ENCODE results near the gene LMNB1.

The LMNB1 gene

DNA sequence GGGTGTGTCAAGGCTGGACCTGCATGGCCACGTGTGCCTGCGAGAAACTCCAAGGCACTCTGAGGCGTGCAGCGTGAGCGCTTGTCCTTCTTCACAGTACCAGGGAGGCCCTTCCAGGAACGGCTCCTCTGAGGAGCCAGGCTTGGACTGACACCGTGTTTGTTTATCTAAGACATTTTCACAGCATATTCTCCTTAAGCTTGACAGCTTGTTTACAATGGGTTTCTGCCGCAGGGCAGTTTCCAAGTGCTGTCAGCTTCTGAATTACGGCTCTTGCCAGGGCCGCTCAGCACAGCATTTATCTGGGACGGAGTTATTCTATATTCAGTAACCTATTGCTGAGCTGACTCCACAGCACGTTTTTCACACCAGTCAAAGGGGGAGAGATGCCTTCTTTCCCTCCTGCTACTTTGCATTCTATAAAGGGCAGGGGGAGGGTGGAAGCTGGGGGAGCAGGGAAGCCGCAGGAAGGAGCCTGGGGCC is 98.4 kb downstream of the LMNB1 start:
- Histone ChIP-seq H2AFZ (ENCODE audit: low read length) (no peak overlapping the region), H3K18ac (ENCODE audit: low read length) (peak overlapping the region; percentile 53), H2BK5ac (ENCODE audit: low read length) (peak overlapping the region; percentile 91), H2BK15ac (ENCODE audit: low read length) (no peak overlapping the region), H4K91ac (ENCODE audit: low read depth, low read length, poor library complexity) (no peak overlapping the region), H3K9ac (ENCODE audit: low read depth, low read length, poor library complexity) (no peak overlapping the region), H3K36me3 (replicated peaks in 1 of 2; ENCODE audit: control insufficient read depth in 2 of 2, insufficient read depth in 2 of 2, low read length in 2 of 2) (no peaks in the 10 kb centered on the region), H3K14ac (ENCODE audit: low read length) (no peak overlapping the region), H3K23ac (ENCODE audit: low read depth, low read length, poor library complexity) (no peak overlapping the region), H2BK12ac (ENCODE audit: low read length) (no peak overlapping the region), H2AK5ac (ENCODE audit: low read depth, low read length) (peak overlapping the region; percentile 14), H3K27ac (replicated peaks; ENCODE audit: low read length) (no peak overlapping the region), H3K4me3 (ENCODE audit: low read length in 2 of 2) (no peak overlapping the region), H4K8ac (ENCODE audit: low read depth, low read length) (no peak overlapping the region), H3K9me3 (replicated peaks in 1 of 2; ENCODE audit: control insufficient read depth in 2 of 2, insufficient read depth in 1 of 2, low read depth in 1 of 2, low read length in 2 of 2) (no peaks in the 10 kb centered on the region), H2BK120ac (ENCODE audit: low read depth, low read length) (no peak overlapping the region), H3K4ac (ENCODE audit: low read length) (no peak overlapping the region), H3K27me3 (ENCODE audit: control insufficient read depth in 3 of 3, insufficient read depth in 3 of 3, low read depth in 1 of 3, low read length in 3 of 3) (peaks cover 0 to 1% (median 0%) of the 10 kb centered on the region in 3 experiments), H3K4me2 (ENCODE audit: insufficient read depth, low read length, poor library complexity, severe bottlenecking) (no peak overlapping the region), H3K4me1 (ENCODE audit: control insufficient read depth in 2 of 2, insufficient read depth in 1 of 2, low read depth in 1 of 2, low read length in 2 of 2) (peaks cover 7 to 12% of the 10 kb centered on the region in 2 donors), H3K79me1 (ENCODE audit: low read depth, low read length) (no peaks in the 10 kb centered on the region)
- WGBS, 2 donors (ENCODE audit: extremely low coverage in 2 of 2, insufficient read length in 2 of 2, insufficient replicate concordance in 1 of 2) = no CpG with 5 or more reads among the region's 13 CpGs
- no peak for DNase-seq (ENCODE audit: low spot score)

DNA sequence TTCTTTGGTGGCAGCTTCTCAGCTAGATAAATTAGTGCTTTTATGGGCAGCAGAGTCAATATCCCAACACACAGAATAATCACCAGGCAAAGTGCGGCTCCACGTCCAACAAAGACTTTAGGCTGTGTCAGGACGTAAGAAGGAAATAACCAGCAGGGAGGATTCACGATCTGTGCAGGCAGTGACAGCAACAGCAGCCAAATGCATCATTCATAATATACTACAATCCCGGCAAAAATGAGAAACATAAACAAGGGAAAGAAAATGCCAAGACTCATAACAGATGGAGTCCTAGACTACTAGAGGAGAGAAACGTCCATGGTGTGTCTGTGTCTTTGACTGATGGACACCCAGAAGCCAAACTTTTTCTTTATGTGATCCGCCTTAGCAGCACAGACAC is 100.7 kb downstream of the LMNB1 start:
- H3K18ac ChIP-seq (ENCODE audit: low read length) = no peak overlapping the region
- H3K27me3 ChIP-seq (ENCODE audit: control insufficient read depth in 3 of 3, insufficient read depth in 3 of 3, low read depth in 1 of 3, low read length in 3 of 3) = peaks cover 0 to 1% (median 0%) of the 10 kb centered on the region in 3 experiments
- no peak overlapping the region for H4K8ac ChIP-seq (ENCODE audit: low read depth, low read length)
- no peak overlapping the region for H2BK15ac ChIP-seq (ENCODE audit: low read length)
- no CpG with 5 or more reads among the region's 7 CpGs for WGBS, 2 donors (ENCODE audit: extremely low coverage in 2 of 2, insufficient read length in 2 of 2, insufficient replicate concordance in 1 of 2)
- H3K36me3 ChIP-seq (replicated peaks in 1 of 2; ENCODE audit: control insufficient read depth in 2 of 2, insufficient read depth in 2 of 2, low read length in 2 of 2) = no peaks in the 10 kb centered on the region
- H3K4ac ChIP-seq (ENCODE audit: low read length) = no peak overlapping the region
- H3K4me3 ChIP-seq (ENCODE audit: low read length in 2 of 2) = no peak overlapping the region
- no peaks in the 10 kb centered on the region for H3K9me3 ChIP-seq (replicated peaks in 1 of 2; ENCODE audit: control insufficient read depth in 2 of 2, insufficient read depth in 1 of 2, low read depth in 1 of 2, low read length in 2 of 2)
- no peak overlapping the region for H3K9ac ChIP-seq (ENCODE audit: low read depth, low read length, poor library complexity)
- no peak overlapping the region for H3K14ac ChIP-seq (ENCODE audit: low read length)
- H4K91ac ChIP-seq (ENCODE audit: low read depth, low read length, poor library complexity) = no peak overlapping the region
- peaks cover 5 to 8% of the 10 kb centered on the region in 2 donors for H3K4me1 ChIP-seq (ENCODE audit: control insufficient read depth in 2 of 2, insufficient read depth in 1 of 2, low read depth in 1 of 2, low read length in 2 of 2)
- H2AFZ ChIP-seq (ENCODE audit: low read length) = no peak overlapping the region
- no peak overlapping the region for H3K27ac ChIP-seq (replicated peaks; ENCODE audit: low read length)
- H2BK12ac ChIP-seq (ENCODE audit: low read length) = no peak overlapping the region
- H3K23ac ChIP-seq (ENCODE audit: low read depth, low read length, poor library complexity) = no peak overlapping the region
- H3K4me2 ChIP-seq (ENCODE audit: insufficient read depth, low read length, poor library complexity, severe bottlenecking) = no peak overlapping the region
- H3K79me1 ChIP-seq (ENCODE audit: low read depth, low read length) = no peaks in the 10 kb centered on the region
- DNase-seq (ENCODE audit: low spot score) = no peak
- no peak overlapping the region for H2BK5ac ChIP-seq (ENCODE audit: low read length)
- H2BK120ac ChIP-seq (ENCODE audit: low read depth, low read length) = no peak overlapping the region
- no peak overlapping the region for H2AK5ac ChIP-seq (ENCODE audit: low read depth, low read length)

DNA sequence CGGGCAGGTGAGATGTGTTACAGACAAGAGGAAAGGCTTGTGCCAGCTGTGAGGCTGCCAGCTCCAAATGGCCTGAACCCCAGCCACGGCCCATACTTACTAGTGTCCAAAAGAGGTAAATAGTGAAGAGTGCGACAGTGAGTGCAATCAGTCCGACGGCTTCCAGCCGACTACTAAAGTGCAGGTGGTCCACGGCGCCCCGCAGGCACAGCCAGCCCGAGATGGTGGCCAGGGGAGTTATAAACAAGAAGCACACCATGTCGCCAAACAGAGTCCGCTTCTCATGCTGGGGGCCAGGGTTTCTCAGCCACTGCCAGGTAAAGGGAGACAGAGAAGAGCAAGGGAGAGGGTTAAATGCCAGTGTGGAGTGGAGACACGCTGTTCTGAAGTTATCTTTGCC is 101.1 kb downstream of the LMNB1 start:
- DNase-seq (ENCODE audit: low spot score) = no peak

DNA sequence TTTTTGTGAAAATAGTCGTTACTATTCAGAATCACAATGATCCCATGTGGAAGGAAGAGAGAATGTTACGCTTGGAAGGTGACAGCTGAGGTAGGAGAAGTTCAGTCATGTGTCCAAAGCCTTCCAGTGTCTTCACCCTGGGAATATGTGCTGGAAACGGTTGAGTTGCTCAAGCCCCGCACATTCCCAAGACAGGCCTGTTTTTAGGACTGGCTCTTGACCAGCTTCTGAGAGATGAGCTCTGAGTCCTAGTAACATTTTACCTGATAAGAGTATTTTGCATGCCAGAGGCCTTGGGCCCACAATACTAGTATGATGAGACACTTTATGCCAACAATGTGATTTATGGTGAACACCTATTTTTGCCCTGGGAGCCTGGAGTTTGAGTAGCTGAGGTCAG is 101.7 kb downstream of the LMNB1 start:
- DNase-seq (ENCODE audit: low spot score) = no peak
- no peak overlapping the region for H2BK12ac ChIP-seq (ENCODE audit: low read length)
- H3K27me3 ChIP-seq (ENCODE audit: control insufficient read depth in 3 of 3, insufficient read depth in 3 of 3, low read depth in 1 of 3, low read length in 3 of 3) = peaks cover 0 to 1% (median 0%) of the 10 kb centered on the region in 3 experiments
- no peak overlapping the region for H2AFZ ChIP-seq (ENCODE audit: low read length)
- no peak overlapping the region for H3K18ac ChIP-seq (ENCODE audit: low read length)
- no peak overlapping the region for H3K27ac ChIP-seq (replicated peaks; ENCODE audit: low read length)
- H3K4me3 ChIP-seq (ENCODE audit: low read length in 2 of 2) = no peak overlapping the region
- no peak overlapping the region for H3K4ac ChIP-seq (ENCODE audit: low read length)
- no peak overlapping the region for H4K91ac ChIP-seq (ENCODE audit: low read depth, low read length, poor library complexity)
- H3K9ac ChIP-seq (ENCODE audit: low read depth, low read length, poor library complexity) = no peak overlapping the region
- H2AK5ac ChIP-seq (ENCODE audit: low read depth, low read length) = no peak overlapping the region
- no peak overlapping the region for H2BK5ac ChIP-seq (ENCODE audit: low read length)
- H4K8ac ChIP-seq (ENCODE audit: low read depth, low read length) = no peak overlapping the region
- H2BK120ac ChIP-seq (ENCODE audit: low read depth, low read length) = no peak overlapping the region
- H3K36me3 ChIP-seq (replicated peaks in 1 of 2; ENCODE audit: control insufficient read depth in 2 of 2, insufficient read depth in 2 of 2, low read length in 2 of 2) = no peaks in the 10 kb centered on the region
- no peak overlapping the region for H3K4me2 ChIP-seq (ENCODE audit: insufficient read depth, low read length, poor library complexity, severe bottlenecking)
- no peak overlapping the region for H3K14ac ChIP-seq (ENCODE audit: low read length)
- no peak overlapping the region for H3K23ac ChIP-seq (ENCODE audit: low read depth, low read length, poor library complexity)
- no peak overlapping the region for H2BK15ac ChIP-seq (ENCODE audit: low read length)
- H3K79me1 ChIP-seq (ENCODE audit: low read depth, low read length) = no peaks in the 10 kb centered on the region
- H3K9me3 ChIP-seq (replicated peaks in 1 of 2; ENCODE audit: control insufficient read depth in 2 of 2, insufficient read depth in 1 of 2, low read depth in 1 of 2, low read length in 2 of 2) = no peaks in the 10 kb centered on the region
- whole genome bisulfite sequencing, 2 donors (ENCODE audit: extremely low coverage in 2 of 2, insufficient read length in 2 of 2, insufficient replicate concordance in 1 of 2) = no CpG with 5 or more reads among the region's 4 CpGs
- H3K4me1 ChIP-seq (ENCODE audit: control insufficient read depth in 2 of 2, insufficient read depth in 1 of 2, low read depth in 1 of 2, low read length in 2 of 2) = peaks cover 5 to 8% of the 10 kb centered on the region in 2 donors

More for the DNA sequence above, 101.1 kb downstream of the LMNB1 start:
- Histone ChIP-seq H3K23ac (ENCODE audit: low read depth, low read length, poor library complexity) (no peak overlapping the region), H2AK5ac (ENCODE audit: low read depth, low read length) (no peak overlapping the region), H4K91ac (ENCODE audit: low read depth, low read length, poor library complexity) (no peak overlapping the region), H2AFZ (ENCODE audit: low read length) (no peak overlapping the region), H3K18ac (ENCODE audit: low read length) (no peak overlapping the region), H3K27ac (replicated peaks; ENCODE audit: low read length) (no peak overlapping the region), H2BK15ac (ENCODE audit: low read length) (no peak overlapping the region), H3K36me3 (replicated peaks in 1 of 2; ENCODE audit: control insufficient read depth in 2 of 2, insufficient read depth in 2 of 2, low read length in 2 of 2) (no peaks in the 10 kb centered on the region), H3K79me1 (ENCODE audit: low read depth, low read length) (no peaks in the 10 kb centered on the region), H4K8ac (ENCODE audit: low read depth, low read length) (no peak overlapping the region), H3K27me3 (ENCODE audit: control insufficient read depth in 3 of 3, insufficient read depth in 3 of 3, low read depth in 1 of 3, low read length in 3 of 3) (peaks cover 0 to 1% (median 0%) of the 10 kb centered on the region in 3 experiments), H3K14ac (ENCODE audit: low read length) (no peak overlapping the region), H2BK5ac (ENCODE audit: low read length) (no peak overlapping the region), H3K4me2 (ENCODE audit: insufficient read depth, low read length, poor library complexity, severe bottlenecking) (no peak overlapping the region), H3K4me1 (ENCODE audit: control insufficient read depth in 2 of 2, insufficient read depth in 1 of 2, low read depth in 1 of 2, low read length in 2 of 2) (peaks cover 5 to 8% of the 10 kb centered on the region in 2 donors), H3K9me3 (replicated peaks in 1 of 2; ENCODE audit: control insufficient read depth in 2 of 2, insufficient read depth in 1 of 2, low read depth in 1 of 2, low read length in 2 of 2) (no peaks in the 10 kb centered on the region), H3K4ac (ENCODE audit: low read length) (no peak overlapping the region), H2BK12ac (ENCODE audit: low read length) (no peak overlapping the region), H3K4me3 (ENCODE audit: low read length in 2 of 2) (no peak overlapping the region), H2BK120ac (ENCODE audit: low read depth, low read length) (no peak overlapping the region), H3K9ac (ENCODE audit: low read depth, low read length, poor library complexity) (no peak overlapping the region)
- no CpG with 5 or more reads among the region's 13 CpGs for WGBS, 2 donors (ENCODE audit: extremely low coverage in 2 of 2, insufficient read length in 2 of 2, insufficient replicate concordance in 1 of 2)

All from neuronal stem cell (in vitro differentiated cells).